Left colon (tissue), 2 donors: Measurements from ENCODE around the gene SLC12A1. TPM values are rescaled to one million over a fixed set of nuclear protein-coding genes. Genes with fewer than 3 reads are reported as not detected.

Source experiments
- ATAC-seq: fragments of 200-7000 bp; cut with Tn5 transposase; one replicate; pipeline ENCODE4 v1.9.1; 2020; ENCODE audit warnings: mild to moderate bottlenecking, moderate library complexity
- DNase-seq, 2 donors: peaks; one replicate each; pipeline ENCODE4 v3.0.0-alpha.2; 2020
- intact Hi-C, 2 donors: fragments of 100-400 bp; cut with DNase I in 1 of 2; cut with micrococcal nuclease in 1 of 2; formaldehyde crosslinking; loops; one replicate each; pipeline versions ENCODE4 v1.11.2 to v1.14.0; 2022; cut with DNase I, micrococcal nuclease
- total RNA-seq, 2 donors: library from RNA; stranded (reverse); fragmentation: NEBNext Ultra II Directional; extraction: Animal tissue kit (Norgen Biotek cat#: 25700); gene quantifications; one replicate each; pipeline ENCODE4 v1.2.1, GENCODE V29; 2021
- donor health status: DM: no; HTN: no; CAD: no.
- donor health status: DM: yes; HTN: yes; CAD: no.

SLC12A1 gene
- total RNA-seq, 2 donors from 2014 or later: not detected

DNA sequence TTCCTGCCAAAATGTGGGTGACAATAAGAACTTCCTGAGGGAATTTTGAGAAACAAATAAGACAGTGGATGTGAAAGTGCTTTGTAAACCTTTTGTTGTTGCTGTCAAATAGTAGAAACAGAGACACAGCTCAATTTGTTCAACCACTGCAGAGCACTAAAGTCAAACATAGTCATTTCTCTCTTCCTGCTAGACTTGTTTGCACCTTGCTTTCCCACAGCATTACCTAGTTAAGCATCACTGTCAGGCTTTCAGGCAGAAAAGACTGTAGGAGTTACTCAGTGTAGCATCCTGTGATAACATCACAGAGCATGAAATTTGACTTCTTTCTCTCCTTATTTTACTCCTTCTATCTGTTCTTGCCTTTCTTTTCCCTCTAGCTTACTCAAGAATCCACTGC is 27.1 kb downstream of the SLC12A1 start:
- no peak for DNase-seq
- intact Hi-C loops: no loop called here
- no peak for ATAC-seq

- intact Hi-C loops: no loop called here
- ATAC-seq: no peak
- no peak for DNase-seq
These were observed 33.2 kb downstream of the SLC12A1 start for GRCh38 chr15:48239334-48239733.

DNA sequence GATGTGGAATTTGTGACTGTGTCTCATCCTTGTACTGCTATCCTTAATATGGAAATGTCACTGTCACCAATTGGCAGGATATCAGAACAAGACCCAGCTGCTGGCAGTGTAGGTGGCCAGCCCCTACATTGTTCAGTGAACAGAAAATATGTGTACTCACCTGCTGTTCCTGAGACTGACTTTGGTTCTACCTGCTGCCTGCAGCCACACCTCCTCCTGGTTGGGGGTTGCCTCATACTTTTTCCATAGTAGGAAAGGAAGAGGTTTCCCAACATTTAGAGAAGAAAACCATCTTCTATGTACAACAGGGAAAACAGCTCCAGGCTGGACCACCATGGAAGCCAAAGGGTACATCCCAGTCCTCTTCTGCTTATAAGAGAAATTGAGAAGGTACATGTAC is 35.9 kb downstream of the SLC12A1 start:
- intact Hi-C loops: no loop called here
- DNase-seq (no peak), ATAC-seq (no peak)

DNA sequence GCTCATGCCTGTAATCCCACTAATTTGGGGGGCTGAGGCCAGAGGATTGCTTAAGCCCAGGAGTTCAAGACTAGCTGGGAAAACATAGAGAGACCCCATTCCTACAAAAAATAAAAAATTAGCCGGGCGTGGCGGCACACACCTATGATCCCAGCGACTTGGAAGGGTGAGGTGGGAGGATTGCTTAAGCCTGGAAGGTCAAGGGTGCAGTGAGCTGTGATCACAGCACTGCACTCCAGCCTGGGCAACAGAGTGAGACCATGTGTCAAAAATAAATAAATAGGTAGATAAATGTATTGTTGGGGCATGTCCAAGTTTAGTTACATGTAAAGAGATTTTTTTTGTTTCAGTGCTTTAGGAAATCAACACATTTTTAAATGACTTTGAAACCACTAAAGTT is 36.4 kb downstream of the SLC12A1 start:
- ATAC-seq (no peak), DNase-seq (no peak)
- intact Hi-C loops: no loop called here

DNA sequence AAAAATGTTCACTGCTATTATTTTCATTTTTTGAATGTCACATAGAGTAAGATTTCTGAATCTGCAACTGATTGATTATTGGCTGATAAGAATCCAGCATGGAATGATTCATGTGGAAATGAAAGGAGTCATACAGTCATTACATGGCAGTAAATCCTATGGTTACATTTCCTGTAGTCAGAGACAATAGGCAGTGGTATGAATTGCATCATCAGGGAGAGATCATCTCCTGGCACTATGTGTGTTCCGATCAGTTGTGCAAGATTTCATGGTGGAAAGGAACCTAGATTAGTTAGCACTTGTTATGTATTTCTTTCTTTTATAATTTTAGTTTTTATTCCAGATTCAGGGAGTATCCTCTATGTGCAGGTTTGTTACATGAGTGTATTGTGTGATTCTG is 38.8 kb downstream of the SLC12A1 start:
- ATAC-seq: no peak
- DNase-seq: no peak
- intact Hi-C loops: no loop called here

GRCh38 chr15:48248414-48248813 is 42.3 kb downstream of the SLC12A1 start:
- intact Hi-C loops: no loop called here

GRCh38 chr15:48250640-48251076 is 44.6 kb downstream of the SLC12A1 start:
- DNase-seq: peak in 1 of 2 donors; percentile 24
- peak; percentile 57 for ATAC-seq
- intact Hi-C loops: no loop called here

More at GRCh38 chr15:48248414-48248813, 42.3 kb downstream of the SLC12A1 start:
- ATAC-seq: no peak
- DNase-seq: no peak

- ATAC-seq: no peak
- no peak for DNase-seq
- intact Hi-C loops: no loop called here
These were observed 47.1 kb downstream of the SLC12A1 start for GRCh38 chr15:48253172-48253571.

GRCh38 chr15:48265135-48265534 is 59.0 kb downstream of the SLC12A1 start:
- DNase-seq (no peak), ATAC-seq (no peak)
- intact Hi-C loops: no loop called here

DNA sequence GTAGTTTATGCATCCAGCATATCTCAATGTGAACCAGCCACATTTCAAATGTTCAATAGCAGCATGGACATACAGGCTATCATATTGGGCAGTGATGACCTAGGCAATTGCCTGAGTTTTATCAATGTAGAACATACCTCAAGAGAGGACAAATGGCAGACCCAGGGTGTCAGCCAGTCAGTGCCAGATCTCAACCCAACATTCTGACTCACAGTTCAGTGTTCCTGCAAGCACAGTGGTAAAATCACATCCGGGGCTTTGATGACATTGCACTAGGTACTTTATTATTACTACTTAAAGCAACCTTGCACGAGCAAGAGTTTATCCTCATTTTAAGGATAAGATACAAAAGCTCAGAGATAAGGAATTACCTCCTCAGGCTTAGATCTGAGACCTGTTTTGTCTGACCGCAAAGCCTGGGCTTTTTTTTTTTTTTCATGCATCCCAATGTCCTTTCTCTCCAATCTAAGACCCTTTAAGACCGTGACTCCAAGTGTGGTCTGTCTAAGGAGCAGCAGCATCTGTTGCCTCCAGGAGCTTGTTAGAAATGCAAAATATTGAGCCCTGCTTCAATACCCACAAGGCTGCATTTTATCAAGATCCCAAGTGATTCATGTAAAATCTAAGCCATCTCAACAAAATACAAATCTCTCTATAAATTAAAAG is 60.1 kb downstream of the SLC12A1 start:
- ATAC-seq (no peak), DNase-seq (no peak)
- intact Hi-C loops: no loop called here

GRCh38 chr15:48267766-48268165 is 61.7 kb downstream of the SLC12A1 start:
- DNase-seq (no peak), ATAC-seq (no peak)
- intact Hi-C loops: no loop called here

GRCh38 chr15:48273049-48273448 is 66.9 kb downstream of the SLC12A1 start:
- intact Hi-C loops: no loop called here
- no peak for ATAC-seq

DNA sequence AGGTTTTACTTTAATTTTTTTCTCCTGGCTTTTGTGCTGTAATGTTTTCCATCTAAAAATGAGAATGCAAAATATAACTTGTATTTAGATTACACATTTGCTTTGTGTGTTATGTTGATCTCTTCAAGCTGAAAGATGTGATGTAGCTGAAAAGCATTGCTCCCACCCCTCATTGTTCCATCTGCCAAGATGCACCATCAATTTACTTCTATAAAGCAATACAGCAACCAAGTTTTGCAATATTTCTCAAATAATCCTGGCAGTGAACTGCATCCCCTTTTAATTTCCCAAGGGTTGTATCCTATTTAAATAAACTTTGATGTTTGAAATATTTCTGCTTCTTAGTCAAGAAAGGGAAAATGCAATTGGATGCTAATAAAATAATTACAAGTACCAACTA is 72.6 kb downstream of the SLC12A1 start:
- intact Hi-C loops: no loop called here
- DNase-seq (no peak), ATAC-seq (no peak)

More at GRCh38 chr15:48273049-48273448, 66.9 kb downstream of the SLC12A1 start:
- DNase-seq: no peak

- intact Hi-C loops: loop anchor here in 1 of 2 donors (10.0 kb wide), 1 partner anchor 1085 kb away; no protein-coding TSS in a partner anchor
- DNase-seq: no peak
- ATAC-seq: no peak
These were observed 73.5 kb downstream of the SLC12A1 start for GRCh38 chr15:48279608-48280007.

DNA sequence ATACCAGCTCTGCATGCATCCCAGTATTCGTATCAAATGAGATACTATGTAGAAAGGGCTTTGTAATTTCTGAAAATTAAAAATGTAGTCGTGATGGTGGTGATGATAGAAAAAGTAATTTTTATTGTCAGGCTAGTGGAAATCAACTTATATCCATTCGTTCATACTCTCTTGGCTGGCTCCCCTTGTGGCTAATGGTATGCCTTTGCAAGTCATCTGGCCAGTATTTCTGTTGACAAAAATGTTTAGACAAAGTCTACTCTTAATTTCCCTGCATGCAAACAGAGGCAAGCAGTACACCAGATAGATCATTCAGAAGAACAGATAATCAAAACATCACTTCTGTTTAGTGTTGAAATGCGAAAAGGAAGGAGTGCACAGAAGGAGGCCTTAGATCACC is 75.6 kb downstream of the SLC12A1 start:
- DNase-seq (no peak), ATAC-seq (no peak)
- intact Hi-C loops: loop anchor here in 1 of 2 donors (10.0 kb wide), 1 partner anchor 1087 kb away; no protein-coding TSS in a partner anchor

DNA sequence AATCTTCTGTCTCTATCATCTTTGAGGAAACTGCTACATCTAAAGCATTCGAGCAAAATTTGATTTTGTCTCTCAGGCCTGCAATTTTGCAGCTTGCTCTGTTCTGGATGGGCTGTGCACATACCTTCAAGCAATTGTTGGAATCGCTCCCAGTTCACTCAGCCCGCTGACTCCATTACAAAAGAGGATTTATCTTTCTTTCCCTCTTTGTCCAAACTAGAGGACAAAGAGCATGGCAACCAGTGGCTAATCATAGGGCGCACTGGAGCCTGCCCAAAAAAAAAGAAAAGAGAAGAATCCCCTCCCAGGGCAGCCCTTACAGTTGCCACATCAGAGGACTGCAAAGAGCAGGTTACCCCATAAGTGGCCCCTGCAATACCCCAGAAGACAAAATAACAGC is 76.1 kb downstream of the SLC12A1 start:
- ATAC-seq (no peak), DNase-seq (no peak)
- intact Hi-C loops: loop anchor here in 1 of 2 donors (10.0 kb wide), 1 partner anchor 1087 kb away; no protein-coding TSS in a partner anchor

GRCh38 chr15:48283396-48284145 is 77.5 kb downstream of the SLC12A1 start:
- intact Hi-C loops: loop anchor here in 1 of 2 donors (10.0 kb wide), 1 partner anchor 1089 kb away; no protein-coding TSS in a partner anchor
- ATAC-seq (no peak), DNase-seq (no peak)

DNA sequence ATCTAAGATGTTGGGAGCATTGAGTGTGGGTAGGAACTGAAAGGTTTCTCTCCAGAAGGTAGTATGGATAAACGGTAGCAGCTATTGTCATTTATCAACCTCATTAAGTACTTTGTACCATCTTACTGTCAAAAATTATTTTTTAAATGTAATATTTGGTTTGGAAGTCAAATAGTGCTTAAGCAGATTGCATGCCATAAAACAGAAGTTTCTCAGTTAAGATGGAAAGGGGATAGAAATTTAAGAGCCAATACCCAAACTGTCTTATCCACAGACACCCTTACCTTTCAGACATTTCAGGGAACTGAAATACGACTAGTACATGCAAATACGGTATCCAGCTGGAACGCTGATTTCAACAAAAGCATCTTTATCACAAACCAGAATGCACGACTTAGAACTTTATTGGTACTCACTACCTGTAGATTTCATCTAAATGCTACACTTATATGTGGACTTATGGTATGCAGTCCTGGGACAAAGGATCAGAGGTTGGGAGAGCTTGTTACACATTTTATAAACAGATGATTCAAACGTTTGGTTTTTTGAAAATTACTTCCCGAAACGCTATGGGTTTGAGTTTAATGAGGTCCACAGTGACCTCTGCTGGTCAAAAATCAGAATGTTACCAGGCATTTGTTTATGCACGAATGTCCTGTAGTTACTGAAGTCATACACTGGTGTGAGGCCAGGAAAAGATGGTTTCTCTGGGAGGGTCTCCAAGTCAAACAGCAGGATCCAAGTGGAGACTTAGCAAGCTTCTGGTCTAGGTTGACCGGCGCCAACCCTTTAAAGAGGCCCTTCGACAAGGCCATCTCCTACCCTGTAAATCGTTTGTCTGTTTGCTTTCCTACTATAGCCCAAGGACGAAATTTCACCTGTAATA is 79.5 kb downstream of the SLC12A1 start:
- peak; percentile 93 for ATAC-seq
- DNase-seq: peak; percentile 33 to 38
- intact Hi-C loops: loop anchor here in 1 of 2 donors (10.0 kb wide), 1 partner anchor 1091 kb away; no protein-coding TSS in a partner anchor

DNA sequence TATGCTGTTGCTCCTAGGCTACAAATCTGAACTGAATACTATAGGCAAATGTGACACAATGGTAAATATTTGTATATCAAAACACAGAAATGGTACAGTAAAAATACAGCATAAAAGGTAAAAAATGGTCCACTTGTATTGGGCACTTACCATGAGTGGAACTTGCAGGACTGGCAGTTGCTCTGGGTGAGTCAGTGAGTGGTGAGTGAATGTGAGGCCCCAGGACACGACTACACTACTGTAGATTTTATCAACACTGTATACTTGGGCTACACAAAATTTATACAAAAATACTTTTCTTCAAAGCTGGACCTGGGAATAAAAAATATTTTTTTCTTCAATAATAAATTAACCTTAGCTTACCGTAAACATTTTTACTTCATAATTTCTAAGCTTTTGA is 83.5 kb downstream of the SLC12A1 start:
- intact Hi-C loops: loop anchor here in 1 of 2 donors (10.0 kb wide), 1 partner anchor 1095 kb away; no protein-coding TSS in a partner anchor
- no peak for DNase-seq
- ATAC-seq: peak; percentile 10
